Osteoblast (primary cell): ENCODE data around the gene ZBTB21. TPM values are rescaled to one million over a fixed set of nuclear protein-coding genes. Genes with fewer than 3 reads are reported as not detected.

ENCODE experiments used
- DNase-seq: peaks from one replicate; pipeline ENCODE4 v3.0.0; 2011; ENCODE audit warnings: low spot score, mixed read lengths; ENCODE audit not compliant: insufficient read length; ENCODE audit errors: missing footprints
- H2AFZ ChIP-seq: 2 replicates; pipeline ENCODE4 v1.6.0; 2011; ENCODE audit warnings: mild to moderate bottlenecking, low read length
- H3K27ac ChIP-seq: 2 replicates; pipeline ENCODE4 v1.5.1; 2011; ENCODE audit warnings: mild to moderate bottlenecking, low read depth, low read length, moderate library complexity
- H3K27me3 ChIP-seq: 2 replicates; pipeline ENCODE4 v1.6.0; 2012; ENCODE audit warnings: mild to moderate bottlenecking, control low read depth, inconsistent platforms, low read length, moderate library complexity; ENCODE audit not compliant: insufficient read depth
- H3K36me3 ChIP-seq: 2 replicates; pipeline ENCODE4 v1.5.1; 2011; ENCODE audit warnings: mild to moderate bottlenecking, low read length, control low read depth, moderate library complexity; ENCODE audit not compliant: insufficient read depth
- H3K4me1 ChIP-seq: 2 replicates; pipeline ENCODE4 v1.5.1; 2011; ENCODE audit warnings: mild to moderate bottlenecking, low read length, control low read depth, moderate library complexity; ENCODE audit not compliant: insufficient read depth
- H3K4me2 ChIP-seq: 2 replicates; pipeline ENCODE4 v1.6.0; 2011; ENCODE audit warnings: mild to moderate bottlenecking, low read length; ENCODE audit not compliant: insufficient read depth
- H3K4me3 ChIP-seq: fragments of 200-600 bp; sonication (generic); 3 replicates; pipeline ENCODE4 v1.5.1; 2012; ENCODE audit warnings: mild to moderate bottlenecking, low read length, inconsistent platforms; ENCODE audit not compliant: insufficient read depth
- H3K79me2 ChIP-seq: 2 replicates; pipeline ENCODE4 v1.6.0; 2012; ENCODE audit warnings: mild to moderate bottlenecking, low read length, control low read depth, inconsistent platforms; ENCODE audit not compliant: insufficient read depth
- H3K9me3 ChIP-seq: 2 replicates; pipeline ENCODE4 v1.5.1; 2011; ENCODE audit warnings: low read depth, low read length, control low read depth
- H4K20me1 ChIP-seq: 2 replicates; pipeline ENCODE4 v1.6.0; 2012; ENCODE audit warnings: mild to moderate bottlenecking, low read length, control low read depth; ENCODE audit not compliant: insufficient read depth
- total RNA-seq: library from RNA; depleted of rRNA; stranded (reverse); fragments of >200 nt; gene quantifications from 2 replicates; pipeline ENCODE4 v1.2.3, GENCODE V29; 2012
- TF ChIP-seq, protein P1 (sequence below): IDR thresholded peaks from 2 replicates; pipeline ENCODE4 v1.5.1; 2011; ENCODE audit warnings: mild to moderate bottlenecking, low read depth, low read length, moderate library complexity; ENCODE audit errors: extremely low read depth

The ZBTB21 gene
- total RNA-seq, 1 donor: 12.7 TPM

- TF ChIP-seq, protein P1, sequence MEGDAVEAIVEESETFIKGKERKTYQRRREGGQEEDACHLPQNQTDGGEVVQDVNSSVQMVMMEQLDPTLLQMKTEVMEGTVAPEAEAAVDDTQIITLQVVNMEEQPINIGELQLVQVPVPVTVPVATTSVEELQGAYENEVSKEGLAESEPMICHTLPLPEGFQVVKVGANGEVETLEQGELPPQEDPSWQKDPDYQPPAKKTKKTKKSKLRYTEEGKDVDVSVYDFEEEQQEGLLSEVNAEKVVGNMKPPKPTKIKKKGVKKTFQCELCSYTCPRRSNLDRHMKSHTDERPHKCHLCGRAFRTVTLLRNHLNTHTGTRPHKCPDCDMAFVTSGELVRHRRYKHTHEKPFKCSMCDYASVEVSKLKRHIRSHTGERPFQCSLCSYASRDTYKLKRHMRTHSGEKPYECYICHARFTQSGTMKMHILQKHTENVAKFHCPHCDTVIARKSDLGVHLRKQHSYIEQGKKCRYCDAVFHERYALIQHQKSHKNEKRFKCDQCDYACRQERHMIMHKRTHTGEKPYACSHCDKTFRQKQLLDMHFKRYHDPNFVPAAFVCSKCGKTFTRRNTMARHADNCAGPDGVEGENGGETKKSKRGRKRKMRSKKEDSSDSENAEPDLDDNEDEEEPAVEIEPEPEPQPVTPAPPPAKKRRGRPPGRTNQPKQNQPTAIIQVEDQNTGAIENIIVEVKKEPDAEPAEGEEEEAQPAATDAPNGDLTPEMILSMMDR: peak; percentile 35
- H3K4me1 ChIP-seq: no peaks in the 10 kb centered on the region
- H2AFZ ChIP-seq: peak overlapping the region; percentile 18
- no peaks in the 10 kb centered on the region for H3K9me3 ChIP-seq
- H3K27ac ChIP-seq: no peak overlapping the region
- no peaks in the 10 kb centered on the region for H3K36me3 ChIP-seq
- H3K4me3 ChIP-seq: no peak overlapping the region
- H4K20me1 ChIP-seq: no peaks in the 10 kb centered on the region
- no peaks in the 10 kb centered on the region for H3K27me3 ChIP-seq
- no peaks in the 10 kb centered on the region for H3K79me2 ChIP-seq
- H3K4me2 ChIP-seq: no peak overlapping the region
- DNase-seq: peak; percentile 77
Measured at GRCh38 chr21:41973861-41974751, 36.1 kb downstream of the ZBTB21 start.

GRCh38 chr21:41973427-41973831 lies 36.7 kb downstream of the ZBTB21 start:
- Histone ChIP-seq H3K27me3 (no peaks in the 10 kb centered on the region), H4K20me1 (no peaks in the 10 kb centered on the region), H3K79me2 (no peaks in the 10 kb centered on the region), H3K9me3 (no peaks in the 10 kb centered on the region), H3K36me3 (no peaks in the 10 kb centered on the region), H3K4me3 (no peak overlapping the region), H3K4me2 (no peak overlapping the region), H3K27ac (no peak overlapping the region), H3K4me1 (no peaks in the 10 kb centered on the region), H2AFZ (no peak overlapping the region)
- DNase-seq: no peak
- TF ChIP-seq, protein P1: no peak

DNA sequence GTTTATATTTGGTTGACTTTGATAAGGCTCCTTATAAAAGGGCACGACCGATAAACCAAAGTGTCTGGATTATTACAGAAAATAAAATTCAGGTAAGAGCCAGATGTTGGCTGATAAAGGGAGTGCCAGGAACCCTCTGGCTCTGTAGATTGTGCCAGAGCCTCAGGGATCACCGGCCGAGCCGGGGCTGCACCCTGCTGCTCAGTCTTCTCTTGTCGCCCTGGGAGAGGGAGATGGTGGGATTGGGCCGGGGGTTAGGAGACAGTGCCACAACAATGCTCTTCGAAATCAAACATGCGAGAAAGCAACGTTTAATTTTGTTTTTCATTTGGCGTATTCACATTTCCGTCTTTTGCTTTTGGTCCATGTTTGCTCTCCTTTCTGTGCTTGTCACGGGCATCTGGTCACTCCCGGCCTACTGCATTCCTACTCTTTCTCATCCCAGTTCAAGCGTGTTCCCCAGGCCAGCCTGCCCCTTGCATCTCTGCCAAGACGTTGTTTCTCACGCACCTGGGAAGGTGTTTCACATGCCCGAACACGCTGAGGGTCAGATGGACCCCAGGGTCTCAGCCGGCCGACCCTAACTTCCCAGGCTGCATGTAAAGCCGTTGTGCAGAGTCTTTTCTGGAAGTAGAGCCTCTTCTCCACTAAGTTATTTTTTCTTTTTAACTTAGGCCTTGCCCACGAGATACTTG lies 37.5 kb downstream of the ZBTB21 start:
- H3K4me1 ChIP-seq: no peaks in the 10 kb centered on the region
- H3K4me2 ChIP-seq: no peak overlapping the region
- H3K79me2 ChIP-seq: no peaks in the 10 kb centered on the region
- peak; percentile 22 for DNase-seq
- no peak overlapping the region for H3K4me3 ChIP-seq
- no peak overlapping the region for H2AFZ ChIP-seq
- TF ChIP-seq, protein P1: no peak
- no peaks in the 10 kb centered on the region for H4K20me1 ChIP-seq
- no peaks in the 10 kb centered on the region for H3K36me3 ChIP-seq
- H3K9me3 ChIP-seq: no peaks in the 10 kb centered on the region
- H3K27me3 ChIP-seq: no peaks in the 10 kb centered on the region
- no peak overlapping the region for H3K27ac ChIP-seq

- Histone ChIP-seq H3K36me3 (no peaks in the 10 kb centered on the region), H3K4me1 (no peaks in the 10 kb centered on the region), H3K27ac (no peak overlapping the region), H3K27me3 (no peaks in the 10 kb centered on the region), H3K4me3 (no peak overlapping the region), H3K9me3 (no peaks in the 10 kb centered on the region), H4K20me1 (no peaks in the 10 kb centered on the region), H3K79me2 (no peaks in the 10 kb centered on the region), H3K4me2 (no peak overlapping the region), H2AFZ (no peak overlapping the region)
- DNase-seq: no peak
- TF ChIP-seq, protein P1: no peak
Measured at GRCh38 chr21:41971891-41972290, 38.3 kb downstream of the ZBTB21 start.
